ENCODE data around the gene DTL.
"Not testable (repeated sequence)": the region's sequence is repeated elsewhere in the genome, so short reads cannot be mapped to it uniquely, and the experiment has no call there.

- not testable (repeated sequence) for TF ChIP-seq SMC3 (IDR thresholded peaks at IDR 0.05); USF2 (IDR thresholded peaks at IDR 0.05); CTCF (IDR thresholded peaks at IDR 0.05); POLR2AphosphoS2 (conservative IDR thresholded peaks at IDR 0.05; ENCODE audit: low read length)
Measured at GRCh38 chr1:212022908-212023307, 12.6 kb upstream of the DTL start.
